Daoy (cell line): ENCODE data around the gene GGTLC2. TPM values are rescaled to one million over a fixed set of nuclear protein-coding genes. Genes with fewer than 3 reads are reported as not detected.
"Not testable (repeated sequence)": the region's sequence is repeated elsewhere in the genome, so short reads cannot be mapped to it uniquely, and the experiment has no call there.

Source experiments
- DNase-seq: peaks from one replicate; pipeline ENCODE4 v3.0.0-alpha.2; 2015; ENCODE audit warnings: low read depth
- total RNA-seq: library from RNA; depleted of rRNA; stranded (reverse); fragments of >200 nt; shearing (Covaris generic); gene quantifications from 2 replicates; pipeline ENCODE4 v1.2.3, GENCODE V29; 2014

Gene GGTLC2
- total RNA-seq, 1 experiment from 2014 or later, result not detected

- DNase-seq, result no peak
Observed at GRCh38 chr22:22667966-22668880, 23.8 kb downstream of the GGTLC2 start.

DNA sequence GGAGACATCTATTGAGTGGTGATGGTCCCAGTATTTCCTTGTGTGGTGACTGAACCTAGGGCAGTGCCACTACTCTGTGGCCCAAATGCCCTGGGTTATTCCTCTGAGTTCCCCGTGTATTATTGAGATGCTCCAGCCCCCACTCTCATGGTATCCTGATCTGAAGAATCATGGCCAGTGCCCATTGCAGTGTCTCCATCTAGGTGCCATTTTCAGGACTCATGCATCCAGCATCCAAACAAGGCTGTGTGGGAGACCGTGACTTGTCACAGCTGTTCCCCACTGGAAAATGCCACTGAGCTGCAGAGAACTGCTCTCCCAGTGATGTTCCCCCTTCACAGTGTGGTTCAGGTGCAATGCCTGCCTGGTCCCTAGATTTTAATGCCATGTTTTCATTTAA is 24.7 kb downstream of the GGTLC2 start:
- no peak for DNase-seq

GRCh38 chr22:22670076-22670795 is 25.8 kb downstream of the GGTLC2 start:
- DNase-seq, result no peak

- no peak for DNase-seq
Observed at GRCh38 chr22:22671506-22671905, 27.1 kb downstream of the GGTLC2 start.

GRCh38 chr22:22673099-22673498 is 28.7 kb downstream of the GGTLC2 start:
- no peak for DNase-seq

GRCh38 chr22:22673628-22674027 is 29.2 kb downstream of the GGTLC2 start:
- DNase-seq, result no peak

- no peak for DNase-seq
Observed at GRCh38 chr22:22674467-22674866, 30.1 kb downstream of the GGTLC2 start.

DNA sequence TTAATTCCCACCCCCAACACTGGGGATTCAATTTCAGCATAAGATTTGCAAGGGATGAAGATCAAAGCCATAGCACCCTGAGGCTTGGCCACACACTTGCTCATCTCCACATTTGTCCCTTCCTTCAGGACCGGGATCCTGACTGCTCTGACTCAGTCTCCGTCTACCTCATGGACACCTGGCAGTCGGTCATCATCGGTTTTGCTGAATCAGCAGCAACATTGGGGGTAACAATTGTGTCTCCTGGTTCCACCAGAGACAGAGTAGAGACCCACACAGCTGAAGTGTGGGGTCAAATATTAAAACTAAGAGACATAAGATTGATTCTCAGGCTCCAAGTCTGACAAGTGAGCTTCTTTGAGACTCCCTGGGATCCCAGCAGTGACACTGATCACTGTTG is 34.6 kb downstream of the GGTLC2 start:
- no peak for DNase-seq

DNA sequence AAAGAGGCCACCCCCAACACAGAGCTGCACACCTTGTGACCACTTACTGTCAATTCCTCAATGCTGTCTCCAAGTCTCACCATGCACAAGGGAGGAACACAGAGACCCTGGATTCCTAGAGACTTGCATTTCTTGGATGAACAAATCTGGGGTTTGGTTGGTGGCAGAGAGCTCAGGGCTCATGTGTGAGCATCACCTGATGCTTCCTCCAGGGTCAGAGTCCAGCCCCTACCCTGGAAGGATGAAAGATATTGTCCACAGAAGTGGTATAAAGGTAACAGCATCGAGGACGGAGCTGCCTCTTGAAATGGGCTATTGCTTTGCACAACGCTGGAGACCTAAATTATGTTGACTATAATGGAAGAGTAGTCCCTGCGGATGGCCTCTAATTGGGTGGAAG is 36.0 kb downstream of the GGTLC2 start:
- DNase-seq, result no peak

GRCh38 chr22:22681221-22681739 is 36.9 kb downstream of the GGTLC2 start:
- DNase-seq, result peak; percentile 49

- no peak for DNase-seq
Observed at GRCh38 chr22:22682196-22682595, 37.8 kb downstream of the GGTLC2 start.

DNA sequence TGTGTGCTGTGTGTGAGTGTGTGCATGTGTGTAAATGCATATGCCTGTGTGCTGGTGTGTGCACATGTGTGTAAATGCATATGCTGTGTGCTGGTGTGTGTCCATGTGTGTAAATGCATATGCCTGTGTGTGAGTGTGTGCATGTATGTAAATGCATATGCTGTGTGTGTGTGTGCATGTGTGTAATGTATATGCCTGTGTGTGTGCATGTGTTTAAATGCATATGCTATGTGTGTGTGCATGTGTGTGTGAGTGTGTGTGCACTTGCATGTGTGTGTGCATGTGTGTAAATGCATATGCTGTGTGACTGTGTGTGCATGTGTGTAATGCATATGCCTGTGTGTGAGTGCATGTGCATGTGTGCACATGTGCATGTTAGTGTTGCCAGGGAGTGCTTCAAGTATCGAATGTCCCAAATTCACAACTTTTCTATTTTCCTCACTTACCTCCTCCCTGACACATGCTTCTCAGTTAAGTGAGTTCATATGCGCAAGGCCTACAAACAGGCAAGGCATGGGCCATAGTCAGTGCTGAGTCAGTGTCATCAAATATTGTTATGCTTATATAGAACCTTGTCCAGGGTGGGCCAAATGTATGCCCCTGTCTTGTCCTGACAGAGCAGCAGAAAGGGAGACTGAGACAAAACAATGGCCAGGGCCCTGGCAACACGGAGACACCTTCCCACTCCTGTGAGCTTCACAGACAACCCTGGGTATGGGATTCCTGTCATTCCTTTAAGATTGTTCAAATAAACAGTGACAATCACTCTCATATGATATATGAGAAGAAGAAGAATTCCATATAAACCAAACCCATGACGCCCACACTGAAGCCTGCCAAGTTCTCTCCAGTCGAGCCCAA is 38.6 kb downstream of the GGTLC2 start:
- DNase-seq, result peak; percentile 65

- DNase-seq, result no peak
Observed at GRCh38 chr22:22683668-22684361, 39.4 kb downstream of the GGTLC2 start.

GRCh38 chr22:22684580-22685561 is 40.5 kb downstream of the GGTLC2 start:
- DNase-seq, result peak; percentile 88

- DNase-seq, result no peak
Observed at GRCh38 chr22:22685586-22685985, 41.2 kb downstream of the GGTLC2 start.

GRCh38 chr22:22686202-22687115 is 42.0 kb downstream of the GGTLC2 start:
- not testable (repeated sequence) for DNase-seq

DNA sequence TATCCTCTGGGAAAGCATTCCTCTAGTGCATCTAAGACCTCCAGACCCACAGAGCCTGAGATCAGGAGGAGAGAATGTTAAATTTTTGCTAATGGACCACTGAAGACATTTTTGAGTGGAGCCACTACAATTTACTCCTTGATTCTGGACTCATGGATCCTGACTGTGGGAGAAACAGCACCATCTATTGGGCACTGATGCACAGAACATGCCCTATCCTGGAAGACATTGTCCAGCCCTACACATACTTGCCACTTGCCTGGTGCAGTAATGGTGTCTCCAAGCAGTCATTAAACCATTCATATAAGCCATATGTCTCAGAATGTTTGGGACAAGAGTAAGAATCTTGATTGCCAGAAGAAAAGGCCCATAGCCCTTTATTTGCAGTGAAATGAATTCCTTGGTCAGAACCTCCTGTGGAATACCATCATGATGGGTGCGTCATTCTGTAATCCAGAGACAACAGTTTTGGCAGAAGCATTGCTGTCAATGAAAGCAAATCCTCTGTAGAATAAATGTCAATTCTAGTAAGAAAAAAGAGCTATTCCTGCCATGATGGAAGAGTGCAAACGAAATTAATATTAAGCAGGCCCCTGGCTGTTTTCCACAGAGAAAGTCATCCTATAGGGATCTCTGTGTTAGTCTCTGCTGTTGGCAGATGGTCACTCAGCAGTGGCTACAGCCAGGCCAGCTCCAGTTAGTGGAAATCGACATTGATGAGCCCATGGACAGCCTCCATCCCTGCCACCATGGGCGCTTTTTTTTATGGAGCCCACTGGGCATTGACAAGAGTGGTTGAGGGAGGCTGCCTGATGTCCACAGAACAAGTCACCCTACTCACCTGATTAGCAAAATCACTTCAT is 43.5 kb downstream of the GGTLC2 start:
- peak; percentile 56 for DNase-seq
